ENCODE data around the gene OCEL1.

Gene OCEL1

DNA sequence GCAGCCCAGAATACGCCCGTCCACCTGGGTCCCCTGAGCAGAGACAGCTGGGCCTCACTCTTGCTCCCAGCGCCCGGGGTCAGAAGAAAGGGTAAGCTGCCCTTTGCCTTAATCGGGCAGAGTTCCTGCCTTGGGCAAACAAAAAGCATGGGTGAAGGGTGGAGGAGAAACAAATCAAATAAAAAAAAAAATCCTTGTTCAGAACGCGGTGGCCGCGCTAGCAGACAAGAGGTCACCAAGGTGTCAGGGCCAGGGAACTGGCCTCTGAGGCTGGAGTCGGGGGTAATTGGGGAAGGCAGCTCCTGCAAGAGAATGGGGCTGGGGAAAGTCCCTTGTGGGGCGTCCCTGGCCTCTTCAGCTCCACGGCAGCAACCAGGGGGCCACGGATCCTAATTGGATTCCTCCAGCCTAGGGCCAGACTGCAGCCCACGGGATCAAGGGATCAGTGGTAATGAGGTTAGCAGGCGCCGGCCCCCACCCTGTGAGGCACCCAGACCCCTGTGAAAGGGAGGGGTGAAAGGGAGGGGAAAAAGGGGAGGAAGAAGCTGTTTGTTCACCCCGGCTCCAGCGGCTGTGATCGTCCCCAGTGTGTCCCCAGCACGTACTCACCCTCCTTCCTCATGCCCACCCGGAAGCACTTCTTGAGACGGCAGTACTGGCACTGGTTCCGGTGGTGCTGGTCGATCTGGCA lies 14.2 kb downstream of the OCEL1 start:
- no peak for DNase-seq (ENCODE audit: low spot score)

DNA sequence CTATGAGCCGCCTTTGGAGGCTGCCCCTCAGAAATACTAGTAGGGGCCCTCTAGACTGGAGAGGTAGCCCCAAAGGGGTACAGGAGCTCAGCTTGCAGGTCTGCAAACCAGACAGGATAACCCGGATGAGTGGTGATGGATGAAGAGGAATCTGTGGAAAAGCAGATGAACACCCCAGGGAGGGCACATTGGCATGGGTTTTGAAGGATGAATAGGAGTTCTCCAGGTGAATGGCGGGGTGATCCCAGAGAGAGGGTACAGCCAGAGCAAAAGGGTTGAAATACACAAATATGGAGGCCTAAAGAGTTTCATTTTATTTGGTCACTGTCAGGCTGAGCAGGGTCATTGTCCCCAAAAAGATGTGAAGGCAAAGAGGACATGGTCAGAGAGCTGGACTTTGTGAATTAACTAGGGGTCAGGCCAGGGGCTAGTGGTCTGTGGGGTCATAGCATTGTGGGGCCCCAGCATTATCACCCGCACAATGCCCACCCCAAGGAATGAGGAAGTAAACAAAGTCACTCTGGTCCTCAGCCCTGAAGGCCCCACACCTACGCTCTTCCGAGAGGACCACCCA lies 14.9 kb downstream of the OCEL1 start:
- no peak for DNase-seq (ENCODE audit: low spot score)

DNA sequence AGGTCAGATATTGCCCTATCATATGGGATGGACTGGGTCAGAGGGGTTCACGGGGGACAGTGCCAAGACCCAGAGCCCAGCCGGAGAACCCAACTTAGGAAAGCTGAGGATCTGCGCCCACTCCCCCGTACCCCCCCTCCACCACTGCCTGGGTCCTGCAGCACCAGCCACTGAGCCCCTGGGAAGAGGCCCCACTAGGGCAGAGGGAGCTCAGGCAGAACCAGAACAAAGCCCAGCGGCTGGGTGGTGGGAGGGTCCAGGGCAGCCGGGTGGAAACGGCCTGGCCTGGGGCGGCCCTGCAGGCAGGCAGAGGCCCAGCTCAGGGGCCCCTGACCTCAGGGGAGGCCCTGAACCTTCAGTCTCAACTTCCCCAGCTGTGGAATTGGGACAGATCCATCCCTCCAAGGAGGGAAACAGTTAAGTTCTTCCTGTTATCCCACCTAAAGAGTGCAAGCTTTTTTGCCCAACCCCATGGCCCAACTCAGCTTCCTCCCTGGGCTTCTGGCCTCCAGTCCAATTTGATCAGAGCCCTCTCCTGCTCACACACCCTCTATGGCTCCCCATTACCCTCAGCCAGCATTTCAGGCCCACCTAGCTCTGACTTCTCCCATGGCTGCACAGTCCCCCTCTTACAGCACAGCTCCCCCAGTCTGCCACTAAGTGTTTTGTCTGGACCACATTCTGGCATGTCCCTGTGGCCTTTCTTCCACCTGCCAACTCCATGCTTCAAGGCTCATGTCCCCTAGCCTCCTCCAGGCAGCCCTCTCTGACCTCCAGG lies 16.6 kb downstream of the OCEL1 start:
- no peak for DNase-seq (ENCODE audit: low spot score)

DNA sequence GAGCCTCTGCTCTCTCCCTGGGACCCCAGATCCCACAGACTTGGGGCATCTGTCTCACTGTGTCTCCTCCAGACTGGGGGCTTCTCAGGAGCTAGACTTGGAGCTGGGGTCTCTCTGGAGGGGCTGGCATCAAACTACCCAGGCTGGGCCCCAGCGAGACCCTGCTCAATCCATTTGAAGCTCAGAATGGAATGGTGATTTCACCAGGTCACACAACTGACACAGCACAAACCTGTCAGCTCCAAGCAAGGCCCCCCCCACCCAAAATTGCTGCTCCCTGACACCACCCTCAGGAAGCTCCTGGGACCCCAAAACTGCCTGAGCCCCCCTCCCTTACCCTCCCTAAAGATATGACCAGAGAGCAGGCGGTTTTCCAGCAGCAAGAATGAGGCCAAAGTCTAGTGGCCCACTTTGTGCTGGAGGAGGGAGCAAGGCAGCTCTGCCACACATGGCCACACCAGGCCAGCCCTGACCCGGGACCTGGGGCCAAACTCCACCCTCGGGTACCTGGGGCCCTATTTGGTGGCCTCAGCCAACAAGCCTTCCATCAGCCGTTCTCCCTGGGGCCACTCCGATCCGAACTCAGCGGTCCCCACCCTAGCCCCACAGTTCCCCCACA lies 17.3 kb downstream of the OCEL1 start:
- no peak for DNase-seq (ENCODE audit: low spot score)

DNA sequence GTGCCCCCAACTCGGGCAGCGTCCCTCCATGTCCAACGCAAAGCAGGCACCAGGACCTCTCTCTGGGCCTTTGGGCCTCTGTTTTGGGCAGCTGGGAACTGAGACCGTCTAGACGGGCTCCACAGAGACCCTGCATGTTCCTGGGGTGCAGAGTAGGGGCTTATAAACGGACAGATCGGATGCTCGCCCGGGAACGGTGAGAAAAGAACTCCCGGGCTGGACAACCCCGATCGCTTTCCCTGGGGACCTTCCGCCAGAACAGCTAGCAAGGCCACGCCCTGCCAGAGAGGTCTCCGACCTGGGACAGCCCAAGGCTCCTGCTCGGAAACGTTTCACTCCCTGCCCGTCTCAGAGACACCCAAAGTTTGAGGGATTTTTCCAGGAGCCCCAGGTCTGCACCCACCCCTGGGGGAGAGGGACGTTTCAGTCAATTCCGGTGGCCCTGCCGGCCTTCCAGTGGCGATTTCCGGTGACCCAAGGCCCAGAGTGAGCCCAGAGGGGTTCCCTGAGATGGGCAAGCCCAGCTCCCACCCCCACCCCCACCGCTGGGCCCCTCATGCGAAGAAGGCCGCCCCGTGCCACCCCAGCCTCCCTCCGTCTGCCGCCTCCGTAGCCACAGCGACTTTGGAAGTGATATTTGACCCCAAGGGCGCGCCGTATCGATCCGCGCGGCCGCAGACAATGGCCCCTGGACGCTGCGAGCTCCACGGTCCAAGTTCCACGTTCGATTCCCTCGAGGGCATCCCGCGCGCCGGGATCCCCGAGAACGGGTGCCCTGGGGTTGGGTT lies 18.0 kb downstream of the OCEL1 start:
- no peak for DNase-seq (ENCODE audit: low spot score)

DNA sequence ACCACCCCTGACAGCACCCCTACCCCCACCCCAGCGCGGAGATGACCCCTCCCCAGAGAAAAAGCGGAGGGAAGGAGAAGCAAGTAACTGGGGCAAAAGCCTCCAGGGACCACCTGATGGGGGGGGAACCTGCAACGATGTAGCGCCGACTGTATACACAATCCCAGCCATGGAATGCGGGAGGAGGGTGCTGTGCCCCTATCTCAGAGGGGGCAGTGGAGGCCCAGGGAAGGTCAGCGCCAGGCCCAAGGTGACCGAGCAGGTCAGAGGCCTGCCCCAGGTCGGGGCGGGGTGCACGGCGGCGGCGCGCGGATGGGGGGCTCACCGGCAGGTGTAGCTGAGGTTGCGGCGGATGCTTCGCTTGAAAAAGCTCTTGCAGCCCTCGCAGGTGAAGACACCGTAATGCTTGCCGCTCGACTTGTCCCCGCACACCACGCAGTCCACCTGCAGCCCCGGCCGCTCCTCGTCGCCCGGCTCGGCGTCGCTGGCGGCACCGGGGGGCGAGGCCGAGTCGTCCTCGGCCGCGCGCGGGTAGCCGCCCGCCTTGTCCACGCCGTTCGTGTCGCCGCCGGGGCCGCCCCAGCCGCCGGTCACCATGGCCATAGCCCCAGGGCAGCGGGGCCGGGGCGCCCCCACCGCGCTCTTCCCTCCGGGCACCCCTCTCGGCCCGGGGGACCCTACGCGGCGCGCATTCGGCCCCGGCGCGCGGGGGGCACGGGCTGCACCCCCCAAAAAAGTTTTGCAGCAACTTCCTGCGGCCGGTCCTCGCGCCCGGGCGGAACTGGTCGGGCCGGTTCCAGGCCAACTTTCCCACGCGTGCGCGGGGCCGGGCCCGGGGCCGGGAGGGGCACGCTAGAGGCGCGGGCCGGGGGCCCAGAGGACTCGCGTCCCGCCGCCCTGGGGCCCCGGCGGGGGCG lies 18.9 kb downstream of the OCEL1 start:
- DNase-seq (ENCODE audit: low spot score), result no peak

DNA sequence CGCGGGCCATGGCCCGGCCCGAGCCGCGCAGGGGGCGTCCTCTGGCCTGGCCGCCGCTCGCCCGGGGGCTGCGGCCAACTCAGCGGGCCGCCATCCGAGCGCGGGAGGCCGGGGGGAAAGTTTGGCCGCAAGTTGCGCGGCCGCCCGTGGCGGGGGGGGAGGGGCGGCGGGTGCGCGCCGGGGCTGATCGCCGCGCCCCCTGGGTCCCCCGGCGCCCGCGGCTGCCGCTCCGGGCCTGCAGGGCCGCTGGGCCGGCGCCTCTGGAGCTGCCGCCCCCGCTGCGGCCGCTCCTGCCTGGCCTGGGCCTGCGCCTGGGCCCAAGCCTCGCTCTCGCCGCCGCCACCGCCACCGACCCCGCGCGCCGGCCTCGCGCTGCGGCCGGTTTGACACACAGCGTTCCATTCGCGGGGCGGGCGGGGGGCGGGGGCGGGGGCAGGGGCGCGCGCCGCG lies 19.5 kb downstream of the OCEL1 start, which contains the start of gene NR2F6:
TSS of gene NR2F6 (minus strand) at position 385 of the 450 bp plus-strand sequence. CDS start 699 bp downstream, outside the sequence.
- no peak for DNase-seq (ENCODE audit: low spot score)

DNA sequence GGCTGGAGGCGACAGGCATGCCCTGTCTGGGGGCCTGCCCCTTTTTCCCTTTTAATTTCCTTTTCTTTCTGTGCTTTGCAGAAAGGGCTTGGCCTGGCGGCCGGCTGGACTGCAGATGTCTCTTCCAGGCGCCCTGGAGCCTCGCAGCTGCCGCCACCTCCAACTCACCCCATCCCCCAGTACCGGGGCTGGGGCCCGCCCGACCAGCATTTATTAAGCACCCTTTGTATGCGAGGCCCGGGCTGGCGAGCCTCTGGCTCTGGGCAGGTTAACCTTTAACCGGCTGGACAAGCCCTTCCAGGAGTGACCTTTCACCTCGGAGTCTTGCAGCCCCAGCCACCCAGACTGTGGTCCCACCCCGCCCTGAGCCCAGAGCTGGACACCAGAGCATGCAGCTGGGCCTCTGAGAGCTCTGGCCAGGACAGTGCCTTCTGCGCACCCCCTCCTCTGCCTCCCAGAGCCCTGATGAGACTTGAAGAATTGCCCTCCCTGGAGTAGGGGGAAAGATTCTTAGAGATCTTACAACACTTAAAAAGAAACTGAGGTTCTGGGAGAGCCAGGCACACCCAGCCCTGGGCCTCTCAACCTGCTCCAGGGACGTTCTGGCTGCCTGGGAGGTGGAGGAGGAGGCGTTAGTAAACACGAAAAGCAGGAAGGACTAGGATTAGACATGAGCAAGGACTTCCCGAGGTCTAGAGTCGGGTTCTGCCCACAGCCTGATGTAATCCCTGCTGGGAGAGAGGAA lies 20.8 kb downstream of the OCEL1 start:
- DNase-seq (ENCODE audit: low spot score), result no peak

DNA sequence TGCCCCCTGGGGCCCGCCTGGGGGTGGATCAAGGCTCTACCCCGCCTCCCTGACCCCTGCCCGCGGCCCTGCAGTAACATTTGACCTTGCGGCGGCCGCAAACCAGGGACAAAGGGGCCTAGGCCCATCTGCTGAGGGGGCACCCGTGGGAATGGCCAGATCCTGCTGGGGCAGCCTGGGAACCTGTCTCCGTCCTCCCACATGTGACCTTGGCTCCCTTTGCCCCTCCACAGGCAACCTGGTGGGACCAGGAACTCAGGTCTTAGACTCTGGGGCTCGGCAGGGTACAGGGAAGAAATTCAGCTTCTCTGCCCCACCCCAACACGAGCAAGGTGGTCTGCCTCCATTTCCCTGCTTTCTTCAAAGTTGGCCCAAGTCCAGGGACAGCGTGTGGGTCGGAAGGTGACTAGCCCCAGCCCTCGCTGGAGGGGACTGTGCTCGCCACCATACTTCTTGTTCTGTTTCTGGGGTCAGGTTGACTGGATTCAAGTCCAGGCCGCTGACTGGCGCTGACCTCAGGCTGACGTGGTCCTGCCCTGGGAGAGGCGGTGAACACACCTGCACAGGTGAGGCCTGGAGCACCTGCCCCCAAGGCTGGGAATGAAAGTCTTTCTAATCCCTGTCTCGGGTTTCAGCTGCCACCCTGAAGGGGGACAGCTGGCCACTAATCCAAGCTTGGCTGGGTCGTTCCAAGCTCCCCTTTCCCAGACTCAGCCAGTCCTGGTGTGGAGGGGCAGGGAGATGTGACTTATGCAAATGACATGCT lies 22.2 kb downstream of the OCEL1 start:
- no peak for DNase-seq (ENCODE audit: low spot score)

DNA sequence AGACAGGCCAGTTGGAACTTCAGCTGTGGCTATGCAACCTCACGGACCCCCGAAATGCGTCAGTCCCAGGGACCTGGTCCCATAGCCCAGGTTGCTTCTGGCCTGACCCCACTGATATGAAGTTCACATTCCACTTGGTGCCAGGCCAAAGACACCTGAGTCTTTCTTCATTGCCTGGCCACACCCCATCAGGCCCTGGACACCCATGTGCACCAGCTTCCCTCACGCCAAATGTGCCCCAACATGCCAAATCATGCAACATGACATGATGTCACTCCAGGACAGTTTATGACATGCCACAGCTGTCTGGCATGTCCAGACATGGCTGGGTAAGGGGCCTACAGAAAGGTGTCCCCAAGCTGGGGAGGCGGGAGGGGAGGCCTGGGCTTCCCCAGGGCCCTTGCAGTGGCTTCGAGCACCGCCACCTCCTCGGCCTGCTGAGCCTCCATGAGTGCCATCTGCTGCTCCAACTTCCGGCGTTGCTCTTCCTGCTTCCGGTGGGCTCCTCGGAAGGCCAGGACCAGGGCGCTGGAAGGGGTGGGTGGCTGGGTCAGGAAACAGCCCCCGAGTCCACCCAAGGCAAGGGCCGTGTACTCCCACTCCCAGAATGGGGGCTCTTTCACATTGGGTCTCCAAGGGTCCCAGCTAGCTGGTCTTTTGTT lies 24.0 kb downstream of the OCEL1 start:
- no peak for DNase-seq (ENCODE audit: low spot score)

DNA sequence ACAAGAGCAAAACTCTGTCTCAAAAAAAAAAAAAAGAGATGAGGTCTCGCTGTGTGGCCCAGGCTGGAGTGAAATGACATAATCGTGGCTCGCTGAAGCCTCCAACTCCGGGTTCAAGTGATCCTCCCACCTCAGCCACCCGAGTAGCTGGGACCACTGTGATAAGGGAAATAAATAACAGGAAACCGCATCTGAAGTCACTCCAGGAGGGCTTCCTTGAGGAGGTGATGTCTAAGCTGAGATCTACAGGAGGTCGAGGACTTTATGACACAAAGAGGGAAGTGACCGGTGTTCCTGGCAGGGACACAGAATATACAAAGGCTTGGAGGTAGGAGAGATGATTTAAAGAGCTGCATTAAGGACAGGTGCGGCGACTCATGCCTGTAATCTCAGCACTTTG lies 28.6 kb downstream of the OCEL1 start:
- DNase-seq (ENCODE audit: low spot score), result no peak

DNA sequence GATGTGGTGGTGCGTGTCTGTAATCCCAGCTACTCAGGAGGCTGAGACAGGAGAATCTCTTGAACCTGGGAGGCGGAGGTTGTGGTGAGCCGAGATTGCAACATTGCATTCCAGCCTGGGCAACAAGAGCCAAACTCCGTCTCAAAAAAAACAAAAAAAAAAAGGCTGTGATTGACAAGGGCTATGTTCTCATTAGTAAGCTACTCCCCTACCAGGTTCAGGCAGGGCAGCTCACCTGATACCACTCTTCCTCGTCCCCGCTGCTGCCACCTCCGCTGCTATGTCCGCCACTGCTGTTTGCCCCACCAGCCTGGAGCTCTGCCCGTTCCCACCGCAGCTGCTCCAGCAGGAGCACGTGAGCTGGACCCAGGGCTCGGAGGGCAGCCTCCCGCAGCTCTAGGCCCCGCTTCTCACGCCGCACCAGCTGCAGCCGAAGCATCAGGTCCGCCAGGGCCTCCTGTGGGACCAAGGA lies 29.2 kb downstream of the OCEL1 start:
- no peak for DNase-seq (ENCODE audit: low spot score)

DNA sequence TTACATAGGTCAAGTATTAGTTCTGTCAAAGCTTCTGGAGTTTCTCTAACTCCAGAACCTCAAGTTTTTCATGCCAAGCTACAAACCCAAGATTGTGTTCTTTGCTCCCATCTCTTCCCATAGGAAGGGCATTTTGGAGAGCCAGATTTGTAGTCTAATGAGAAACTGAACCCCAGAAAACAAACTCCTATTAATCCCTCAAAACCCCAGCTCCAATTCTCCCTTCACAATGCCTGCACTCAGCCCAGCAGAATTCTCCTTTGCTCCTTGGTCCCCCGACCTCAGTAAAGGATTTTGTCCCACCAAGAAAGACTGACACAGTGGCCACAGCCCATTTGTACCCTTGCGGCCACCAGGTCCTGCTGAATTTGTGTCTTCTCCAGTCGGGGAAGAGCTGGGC lies 30.1 kb downstream of the OCEL1 start:
- DNase-seq (ENCODE audit: low spot score), result no peak

DNA sequence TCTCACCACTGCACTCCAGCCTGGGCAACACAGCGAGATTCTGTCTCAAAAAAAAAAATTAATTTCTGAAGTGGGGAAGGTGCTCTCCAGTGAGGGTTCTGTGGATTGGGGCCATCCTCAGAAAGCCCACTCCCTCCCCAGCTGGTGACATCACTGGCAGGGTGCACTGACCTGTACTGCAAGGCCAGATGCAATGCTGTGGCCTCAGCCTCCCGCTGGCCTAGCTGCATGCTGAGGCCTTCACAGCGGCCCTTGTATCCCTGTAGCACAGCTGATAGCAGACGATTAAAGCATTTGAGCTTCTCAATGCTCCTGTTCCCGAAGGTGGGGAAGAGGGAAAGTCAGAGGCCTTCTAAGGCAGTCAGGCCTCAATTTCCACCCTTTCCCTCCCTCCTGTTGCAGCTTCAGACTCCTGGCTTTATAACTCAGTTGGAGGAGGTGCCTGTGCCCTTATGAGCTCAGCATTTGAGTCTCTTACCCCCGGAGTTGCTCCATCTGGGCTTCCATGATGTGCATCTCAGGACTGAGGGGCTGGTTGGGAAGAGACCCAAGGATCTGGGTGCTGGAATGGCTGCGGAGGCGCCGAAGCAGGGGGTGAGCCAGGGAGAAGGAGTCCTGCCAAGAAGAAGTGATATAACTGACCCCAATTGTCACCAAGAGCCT lies 33.2 kb downstream of the OCEL1 start:
- DNase-seq (ENCODE audit: low spot score), result no peak

DNA sequence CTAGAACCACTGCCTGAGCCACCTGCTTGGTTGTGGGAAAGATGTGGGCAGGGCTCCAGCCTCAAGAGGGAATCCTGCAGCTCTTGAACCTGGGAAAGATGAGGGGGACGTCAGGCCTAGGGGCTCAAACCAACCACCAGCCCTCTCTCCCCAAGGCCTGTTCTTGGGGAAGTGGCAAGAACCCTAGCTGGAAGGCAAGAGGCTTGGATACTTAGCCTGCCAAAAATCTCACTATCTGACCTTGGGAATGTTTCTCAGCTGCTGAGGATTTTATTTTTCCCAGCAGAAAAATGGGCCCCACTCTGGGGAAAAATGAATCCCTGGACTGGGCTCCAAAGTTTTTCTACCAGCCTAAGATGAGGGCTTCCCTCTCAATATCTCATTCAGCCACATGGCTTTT lies 33.9 kb downstream of the OCEL1 start:
- DNase-seq (ENCODE audit: low spot score), result no peak

DNA sequence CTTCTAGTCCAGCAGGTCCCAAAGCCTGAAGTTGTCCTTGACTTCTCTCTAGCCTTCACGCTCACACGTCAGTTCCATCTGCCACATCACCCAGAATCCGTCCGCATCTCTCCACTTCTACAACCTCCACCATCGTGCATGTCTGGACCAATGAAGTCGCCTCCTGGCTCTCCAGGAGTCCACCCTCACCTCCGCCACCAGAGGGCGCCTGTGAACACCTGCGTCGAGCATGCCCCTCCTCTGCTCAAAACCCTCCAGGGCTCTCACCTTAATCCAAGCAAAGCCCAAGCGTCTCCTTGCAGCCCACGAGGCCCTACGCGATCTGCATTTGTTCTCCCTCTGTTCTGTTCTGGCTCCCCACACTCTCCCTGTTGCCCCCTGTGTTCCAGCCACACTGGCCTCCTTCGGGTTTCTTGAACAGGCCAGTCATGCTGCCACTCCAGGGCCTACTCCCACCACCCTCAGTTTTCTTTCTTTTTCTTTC lies 34.9 kb downstream of the OCEL1 start:
- DNase-seq (ENCODE audit: low spot score), result no peak

DNA sequence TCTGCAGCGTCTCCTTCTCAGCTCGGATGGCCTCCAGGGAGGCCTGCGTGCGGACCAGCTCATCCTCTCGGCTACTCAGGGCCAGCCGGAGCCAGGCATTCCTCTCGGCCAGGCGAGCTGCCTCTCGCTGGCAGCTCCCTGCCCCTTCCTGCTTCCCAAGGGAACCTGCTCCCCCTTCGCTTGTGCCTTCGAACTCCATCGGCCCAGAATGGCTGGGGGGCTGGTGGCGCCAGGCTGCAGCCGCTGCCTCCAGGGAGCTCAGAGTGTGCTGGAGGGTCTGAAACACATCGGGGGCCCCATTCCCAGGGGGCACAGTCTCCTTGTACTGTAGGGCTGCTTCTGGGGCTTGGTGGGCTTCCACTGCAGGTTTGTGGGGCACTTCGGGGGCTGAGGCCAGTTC lies 36.5 kb downstream of the OCEL1 start:
- no peak for DNase-seq (ENCODE audit: low spot score)

Measured in left forelimb (tissue), 1 donor.